ENCODE measurements around the gene SRSF1.

- TF ChIP-seq CTCF (IDR thresholded peaks at IDR 0.05 in 2 of 3, conservative IDR thresholded peaks at IDR 0.05 in 1 of 3; ENCODE audit: borderline replicate concordance in 1 of 3, insufficient read depth in 1 of 3, low read depth in 2 of 3, low read length in 2 of 3) (no peak), MAX (IDR thresholded peaks at IDR 0.05) (no peak), POLR2A (IDR thresholded peaks at IDR 0.05; ENCODE audit: borderline replicate concordance, extremely low read depth, insufficient read depth, insufficient read length) (no peak), RAD21 (IDR thresholded peaks at IDR 0.05; ENCODE audit: low read depth) (no peak), CBX3 (IDR thresholded peaks at IDR 0.05; ENCODE audit: low read depth) (no peak), YY1 (IDR thresholded peaks at IDR 0.05; ENCODE audit: extremely low read depth, insufficient replicate concordance, low read depth, low read length) (no peak), EZH2 (IDR thresholded peaks at IDR 0.05) (no peak)
Observed at GRCh38 chr17:57991537-57991936, 15.5 kb downstream of the SRSF1 start.
